ENCODE data around the gene TTLL11.

Gene TTLL11

DNA sequence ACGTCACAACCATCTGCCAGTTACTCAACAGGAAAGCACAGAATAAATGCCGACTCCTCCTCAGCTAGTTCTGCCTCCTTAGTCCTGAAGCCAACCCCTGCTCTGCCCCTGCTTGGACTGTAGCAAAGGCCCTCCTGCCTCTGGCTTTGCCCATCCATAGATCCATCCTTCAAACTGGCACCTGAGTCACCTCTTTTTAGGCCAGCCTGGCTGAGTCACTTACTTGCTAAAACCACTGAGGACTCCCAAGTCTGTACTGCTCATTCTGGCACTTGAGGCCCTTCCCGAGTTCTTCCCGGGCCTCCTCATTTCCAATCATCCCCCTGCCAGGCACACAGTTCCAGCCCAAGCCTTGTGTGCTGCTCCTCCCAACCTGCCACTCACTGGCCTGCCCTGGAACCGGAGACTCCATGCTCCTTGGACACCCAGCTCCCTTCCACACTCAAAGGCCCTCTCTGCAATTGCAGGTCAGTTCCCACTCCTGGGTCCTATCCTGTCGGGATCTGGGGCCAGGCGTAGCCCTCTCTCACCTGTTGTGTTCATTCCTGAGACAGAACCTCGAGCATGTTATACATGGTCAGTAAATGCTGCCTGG is 221.6 kb downstream of the TTLL11 start:
- H2AFZ ChIP-seq = no peak overlapping the region
- no peak overlapping the region for H3K9ac ChIP-seq
- no peaks in the 10 kb centered on the region for H3K27me3 ChIP-seq (ENCODE audit: control insufficient read depth, insufficient read depth, low read length)
- H3K4me3 ChIP-seq (ENCODE audit: low read depth, low read length) = no peak overlapping the region
- TF ChIP-seq, protein P1, sequence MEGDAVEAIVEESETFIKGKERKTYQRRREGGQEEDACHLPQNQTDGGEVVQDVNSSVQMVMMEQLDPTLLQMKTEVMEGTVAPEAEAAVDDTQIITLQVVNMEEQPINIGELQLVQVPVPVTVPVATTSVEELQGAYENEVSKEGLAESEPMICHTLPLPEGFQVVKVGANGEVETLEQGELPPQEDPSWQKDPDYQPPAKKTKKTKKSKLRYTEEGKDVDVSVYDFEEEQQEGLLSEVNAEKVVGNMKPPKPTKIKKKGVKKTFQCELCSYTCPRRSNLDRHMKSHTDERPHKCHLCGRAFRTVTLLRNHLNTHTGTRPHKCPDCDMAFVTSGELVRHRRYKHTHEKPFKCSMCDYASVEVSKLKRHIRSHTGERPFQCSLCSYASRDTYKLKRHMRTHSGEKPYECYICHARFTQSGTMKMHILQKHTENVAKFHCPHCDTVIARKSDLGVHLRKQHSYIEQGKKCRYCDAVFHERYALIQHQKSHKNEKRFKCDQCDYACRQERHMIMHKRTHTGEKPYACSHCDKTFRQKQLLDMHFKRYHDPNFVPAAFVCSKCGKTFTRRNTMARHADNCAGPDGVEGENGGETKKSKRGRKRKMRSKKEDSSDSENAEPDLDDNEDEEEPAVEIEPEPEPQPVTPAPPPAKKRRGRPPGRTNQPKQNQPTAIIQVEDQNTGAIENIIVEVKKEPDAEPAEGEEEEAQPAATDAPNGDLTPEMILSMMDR (IDR thresholded peaks at IDR 0.05) = no peak
- H3K79me2 ChIP-seq = no peaks in the 10 kb centered on the region
- no peak overlapping the region for H3K27ac ChIP-seq
- H3K36me3 ChIP-seq (ENCODE audit: control insufficient read depth, insufficient read depth, low read length) = no peaks in the 10 kb centered on the region
- no peak overlapping the region for H3K4me2 ChIP-seq (ENCODE audit: low read length)
- H3K9me3 ChIP-seq (ENCODE audit: control insufficient read depth, low read length) = no peaks in the 10 kb centered on the region
- H3K4me1 ChIP-seq = no peaks in the 10 kb centered on the region

DNA sequence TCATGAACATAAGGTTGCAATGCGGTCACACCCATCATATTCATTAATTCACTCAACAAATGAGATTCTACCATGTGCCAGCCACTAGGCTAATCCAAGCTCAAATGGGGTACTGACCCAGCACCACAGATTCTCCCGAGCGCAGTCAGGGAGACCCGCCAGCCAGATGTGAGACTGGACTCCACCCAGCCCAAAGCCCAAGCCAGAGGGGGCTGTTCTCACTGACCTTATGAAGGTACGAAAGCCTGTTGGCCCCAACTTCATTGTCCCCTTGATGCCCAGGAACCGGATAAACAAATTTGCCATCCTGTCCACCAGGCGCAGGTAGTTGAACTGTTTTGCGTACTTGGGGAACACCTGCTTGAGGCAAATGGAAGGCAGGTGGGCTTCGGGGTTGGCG is 222.8 kb downstream of the TTLL11 start:
- Histone ChIP-seq H3K4me1 (no peaks in the 10 kb centered on the region), H3K27ac (no peak overlapping the region), H3K79me2 (no peaks in the 10 kb centered on the region), H3K4me2 (ENCODE audit: low read length) (no peak overlapping the region), H3K4me3 (ENCODE audit: low read depth, low read length) (no peak overlapping the region), H3K9me3 (ENCODE audit: control insufficient read depth, low read length) (no peaks in the 10 kb centered on the region), H2AFZ (no peak overlapping the region), H3K36me3 (ENCODE audit: control insufficient read depth, insufficient read depth, low read length) (no peaks in the 10 kb centered on the region), H3K27me3 (ENCODE audit: control insufficient read depth, insufficient read depth, low read length) (no peaks in the 10 kb centered on the region), H3K9ac (no peak overlapping the region)
- TF ChIP-seq, protein P1 (IDR thresholded peaks at IDR 0.05) = no peak

DNA sequence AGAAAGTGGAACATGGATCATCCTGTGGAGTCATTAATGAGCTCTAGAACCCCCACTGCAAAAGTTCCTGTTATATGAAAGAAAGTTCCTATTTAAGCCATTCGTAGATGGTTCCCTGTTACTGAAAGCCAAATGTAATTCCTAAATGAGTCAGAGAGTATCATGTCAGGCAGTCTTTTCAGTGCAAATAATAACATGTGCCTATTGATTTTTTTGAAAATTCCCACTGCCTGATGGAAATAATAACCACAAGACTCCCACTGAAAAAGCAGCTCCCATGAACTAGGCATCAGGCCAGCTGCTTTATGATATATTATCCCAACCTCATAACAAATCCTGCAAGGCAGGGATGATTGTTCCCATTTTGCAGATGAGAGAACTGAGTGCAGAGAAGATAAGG is 224.5 kb downstream of the TTLL11 start:
- H2AFZ ChIP-seq = no peak overlapping the region

DNA sequence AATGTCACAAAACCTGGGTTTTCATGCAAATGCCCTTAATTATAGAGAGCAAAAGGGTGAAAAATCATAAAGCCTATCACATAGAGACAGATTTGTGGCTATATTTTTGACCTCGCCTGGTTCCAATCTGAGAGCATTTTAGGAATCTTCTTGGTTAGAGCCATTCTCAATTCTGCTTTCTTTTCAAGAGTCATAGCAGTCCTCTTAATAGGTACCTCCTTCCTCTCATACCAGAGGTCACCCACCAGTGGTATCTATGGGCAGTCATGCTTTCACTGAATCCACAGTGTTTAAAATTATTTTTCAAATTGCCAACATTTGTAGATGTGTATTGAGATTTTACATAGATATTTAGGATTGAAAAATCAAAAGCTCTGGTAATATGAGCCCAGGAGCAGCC is 226.2 kb downstream of the TTLL11 start:
- Histone ChIP-seq H3K4me1 (no peaks in the 10 kb centered on the region), H3K9me3 (ENCODE audit: control insufficient read depth, low read length) (no peaks in the 10 kb centered on the region), H3K27me3 (ENCODE audit: control insufficient read depth, insufficient read depth, low read length) (no peaks in the 10 kb centered on the region), H3K79me2 (no peaks in the 10 kb centered on the region), H2AFZ (no peak overlapping the region), H3K36me3 (ENCODE audit: control insufficient read depth, insufficient read depth, low read length) (no peaks in the 10 kb centered on the region), H3K4me2 (ENCODE audit: low read length) (no peak overlapping the region), H3K9ac (no peak overlapping the region), H3K4me3 (ENCODE audit: low read depth, low read length) (no peak overlapping the region), H3K27ac (no peak overlapping the region)
- TF ChIP-seq, protein P1 (IDR thresholded peaks at IDR 0.05) = no peak

More for the DNA sequence above, 224.5 kb downstream of the TTLL11 start:
- TF ChIP-seq, protein P1 (IDR thresholded peaks at IDR 0.05) = no peak
- H3K9me3 ChIP-seq (ENCODE audit: control insufficient read depth, low read length) = no peaks in the 10 kb centered on the region
- no peaks in the 10 kb centered on the region for H3K79me2 ChIP-seq
- H3K27ac ChIP-seq = no peak overlapping the region
- no peak overlapping the region for H3K9ac ChIP-seq
- H3K27me3 ChIP-seq (ENCODE audit: control insufficient read depth, insufficient read depth, low read length) = no peaks in the 10 kb centered on the region
- H3K4me2 ChIP-seq (ENCODE audit: low read length) = no peak overlapping the region
- no peaks in the 10 kb centered on the region for H3K4me1 ChIP-seq
- no peaks in the 10 kb centered on the region for H3K36me3 ChIP-seq (ENCODE audit: control insufficient read depth, insufficient read depth, low read length)
- no peak overlapping the region for H3K4me3 ChIP-seq (ENCODE audit: low read depth, low read length)

DNA sequence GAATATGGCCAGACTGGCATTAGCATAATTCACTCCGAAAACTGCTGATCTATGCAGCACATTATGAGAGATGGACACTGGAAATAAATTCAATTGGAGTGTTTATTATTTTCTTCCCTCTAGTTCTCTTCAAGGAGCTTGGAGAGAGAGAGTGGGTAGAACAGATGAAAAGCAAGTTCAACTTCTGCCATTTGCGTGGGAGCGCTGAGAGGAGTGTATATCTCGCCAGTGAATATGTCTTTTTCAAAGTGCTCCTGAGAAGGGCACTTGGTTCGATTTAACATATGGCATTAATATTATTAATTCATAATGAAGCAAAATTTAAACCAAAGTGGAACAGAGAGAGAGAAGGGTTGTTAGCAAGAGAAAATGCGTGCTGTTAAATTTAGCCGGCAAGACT is 227.2 kb downstream of the TTLL11 start:
- no peak overlapping the region for H2AFZ ChIP-seq
- no peak overlapping the region for H3K4me2 ChIP-seq (ENCODE audit: low read length)
- no peak overlapping the region for H3K9ac ChIP-seq
- H3K36me3 ChIP-seq (ENCODE audit: control insufficient read depth, insufficient read depth, low read length) = no peaks in the 10 kb centered on the region
- no peaks in the 10 kb centered on the region for H3K4me1 ChIP-seq
- H3K27me3 ChIP-seq (ENCODE audit: control insufficient read depth, insufficient read depth, low read length) = no peaks in the 10 kb centered on the region
- no peak overlapping the region for H3K27ac ChIP-seq
- no peaks in the 10 kb centered on the region for H3K79me2 ChIP-seq
- H3K4me3 ChIP-seq (ENCODE audit: low read depth, low read length) = no peak overlapping the region
- TF ChIP-seq, protein P1 (IDR thresholded peaks at IDR 0.05) = no peak
- no peaks in the 10 kb centered on the region for H3K9me3 ChIP-seq (ENCODE audit: control insufficient read depth, low read length)
